SU-DHL-6 (cell line): ENCODE measurements around the gene ZNF268.

ENCODE experiments used
- H2AFZ ChIP-seq: fragments of 200-600 bp; sonication (generic); 2 replicates; pipeline ENCODE4 v1.6.1; 2014; ENCODE audit warnings: low read depth, mild to moderate bottlenecking, moderate library complexity, mixed read lengths, antibody characterized with exemption, low read length; ENCODE audit not compliant: severe bottlenecking
- H3F3A ChIP-seq: fragments of 200-600 bp; shearing (Covaris generic); 2 replicates; pipeline ENCODE4 v1.6.0; 2016; ENCODE audit warnings: antibody characterized with exemption, mild to moderate bottlenecking; ENCODE audit not compliant: insufficient read depth
- H3K27ac ChIP-seq: fragments of 200-600 bp; sonication (generic); 2 replicates; pipeline ENCODE4 v1.5.1; 2016; ENCODE audit warnings: low read depth, mild to moderate bottlenecking, low read length, moderate library complexity, mixed read lengths
- H3K27me3 ChIP-seq: fragments of 200-600 bp; sonication (generic), shearing (Covaris generic); 2 replicates; pipeline ENCODE4 v1.6.0; 2014; ENCODE audit warnings: mild to moderate bottlenecking, low read length
- H3K36me3 ChIP-seq: fragments of 200-600 bp; sonication (generic); 2 replicates; pipeline ENCODE4 v1.6.1; 2014; ENCODE audit warnings: mild to moderate bottlenecking, low read length, mixed read lengths
- H3K4me2 ChIP-seq: fragments of 300-600, 200-600 bp; shearing (Covaris generic), sonication (generic); 2 replicates; pipeline ENCODE4 v1.6.0; 2014; ENCODE audit warnings: low read length, low read depth, mild to moderate bottlenecking; ENCODE audit not compliant: poor library complexity, severe bottlenecking
- H3K4me3 ChIP-seq: fragments of 200-600 bp; sonication (generic); 2 replicates; pipeline ENCODE4 v1.5.1; 2014; ENCODE audit warnings: antibody characterized with exemption, low read length, mild to moderate bottlenecking, mixed read lengths; ENCODE audit not compliant: insufficient read depth, poor library complexity, severe bottlenecking
- H3K79me2 ChIP-seq: fragments of 200-600 bp; sonication (generic); 2 replicates; pipeline ENCODE4 v1.6.1; 2014; ENCODE audit warnings: mild to moderate bottlenecking, low read length, moderate library complexity; ENCODE audit not compliant: insufficient read depth
- H3K9ac ChIP-seq: fragments of 200-600 bp; sonication (generic); 2 replicates; pipeline ENCODE4 v1.7.0; 2014; ENCODE audit warnings: mild to moderate bottlenecking, low read length
- H3K9me2 ChIP-seq: fragments of 200-600 bp; sonication (generic); replicated peaks from 2 replicates; pipeline ENCODE4 v1.6.1; 2014; ENCODE audit warnings: low read length; ENCODE audit not compliant: insufficient read depth
- H3K9me3 ChIP-seq: fragments of 200-600 bp; sonication (generic); 2 replicates; pipeline ENCODE4 v1.6.1; 2014; ENCODE audit warnings: low read length, mixed read lengths; ENCODE audit not compliant: insufficient read depth
- H4K20me1 ChIP-seq: fragments of 200-600 bp; sonication (generic); 2 replicates; pipeline ENCODE4 v1.6.1; 2014; ENCODE audit warnings: low read depth, mild to moderate bottlenecking, antibody characterized with exemption, low read length, moderate library complexity, mixed read lengths
- CTCF ChIP-seq: fragments of 200-600 bp; sonication (generic); IDR thresholded peaks from one replicate; pipeline ENCODE4 v1.5.1; 2017; ENCODE audit warnings: antibody characterized with exemption, mild to moderate bottlenecking, low read length, moderate library complexity; ENCODE audit not compliant: insufficient read depth, poor library complexity, severe bottlenecking
- EZH2phosphoT487 ChIP-seq: fragments of 200-600 bp; sonication (generic), shearing (Covaris generic); conservative IDR thresholded peaks from 2 replicates; pipeline ENCODE4 v1.6.1; 2018; ENCODE audit warnings: mild to moderate bottlenecking, antibody characterized with exemption, low read length, moderate library complexity, mixed read lengths

The ZNF268 gene

GRCh38 chr12:133180669-133181068 lies 626 bp upstream of the ZNF268 start:
- Histone ChIP-seq H3F3A (no peaks in the 10 kb centered on the region), H3K9me2 (no peaks in the 10 kb centered on the region), H3K9ac (no peak overlapping the region), H3K9me3 (peaks cover 31% of the 10 kb centered on the region; the same call in 1 of the 2 replicates), H3K27me3 (no peaks in the 10 kb centered on the region), H4K20me1 (no peaks in the 10 kb centered on the region), H3K27ac (no peak overlapping the region), H3K4me3 (peak overlapping the region; percentile 65), H2AFZ (peak overlapping the region; percentile 90), H3K36me3 (peaks cover 7% of the 10 kb centered on the region), H3K4me2 (peak overlapping the region; percentile 39), H3K79me2 (no peaks in the 10 kb centered on the region)
- TF ChIP-seq CTCF: no peak
- TF ChIP-seq EZH2phosphoT487: no peak

DNA sequence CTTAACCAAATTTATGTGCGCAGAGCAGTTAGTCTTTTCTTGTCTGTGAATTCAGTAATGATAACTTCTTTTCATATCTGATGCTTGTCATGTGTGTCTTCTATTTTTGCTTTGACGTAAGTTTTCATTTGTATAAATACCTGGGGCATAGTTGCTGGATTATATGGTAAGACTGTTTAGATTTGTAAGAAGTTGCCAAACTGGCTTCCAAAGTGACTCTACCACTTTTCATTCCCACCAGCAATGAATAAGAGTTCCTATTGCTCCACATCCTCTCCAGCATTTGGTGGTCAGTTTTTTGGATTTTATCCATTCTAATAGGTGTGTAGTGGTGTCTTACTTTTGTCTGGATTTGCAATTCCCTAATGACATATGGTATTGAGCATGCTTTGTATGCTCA lies 8.9 kb downstream of the ZNF268 start:
- TF ChIP-seq CTCF (no peak), EZH2phosphoT487 (no peak)
- Histone ChIP-seq H3K9me2 (no peaks in the 10 kb centered on the region), H3F3A (no peaks in the 10 kb centered on the region), H4K20me1 (no peaks in the 10 kb centered on the region), H3K4me3 (no peak overlapping the region), H3K9me3 (peaks cover 54% of the 10 kb centered on the region; the same call in 1 of the 2 replicates), H3K4me2 (no peak overlapping the region), H3K27me3 (no peaks in the 10 kb centered on the region), H3K9ac (no peak overlapping the region), H3K36me3 (peaks cover 70% of the 10 kb centered on the region), H3K79me2 (no peaks in the 10 kb centered on the region), H3K27ac (no peak overlapping the region), H2AFZ (no peak overlapping the region)

GRCh38 chr12:133192847-133193246 lies 11.6 kb downstream of the ZNF268 start:
- TF ChIP-seq CTCF (no peak), EZH2phosphoT487 (no peak)
- no peak overlapping the region for H3K4me3 ChIP-seq
- no peaks in the 10 kb centered on the region for H4K20me1 ChIP-seq
- H3K9me2 ChIP-seq: no peaks in the 10 kb centered on the region
- peaks cover 67% of the 10 kb centered on the region for H3K36me3 ChIP-seq
- H3K4me2 ChIP-seq: no peak overlapping the region
- peaks cover 52% of the 10 kb centered on the region; the same call in 1 of the 2 replicates for H3K9me3 ChIP-seq
- H2AFZ ChIP-seq: no peak overlapping the region
- no peaks in the 10 kb centered on the region for H3F3A ChIP-seq
- no peaks in the 10 kb centered on the region for H3K27me3 ChIP-seq
- H3K27ac ChIP-seq: no peak overlapping the region
- H3K79me2 ChIP-seq: no peaks in the 10 kb centered on the region
- H3K9ac ChIP-seq: no peak overlapping the region

DNA sequence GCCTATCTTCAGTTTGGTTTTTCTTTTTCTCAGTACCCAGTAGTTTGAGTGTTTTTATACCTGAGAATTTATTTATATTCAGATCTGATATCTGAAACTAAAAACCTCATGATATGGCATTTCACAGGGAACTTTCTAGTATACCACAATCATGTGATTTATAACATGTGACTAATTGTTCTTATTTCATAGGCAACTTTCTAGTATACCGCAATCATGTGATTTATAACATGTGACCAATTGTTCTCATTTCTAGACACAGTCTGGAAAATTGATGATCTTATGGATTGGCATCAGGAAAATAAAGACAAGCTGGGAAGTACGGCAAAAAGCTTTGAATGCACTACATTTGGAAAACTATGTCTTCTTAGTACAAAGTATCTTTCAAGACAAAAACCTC lies 20.6 kb downstream of the ZNF268 start:
- no peaks in the 10 kb centered on the region for H3K27me3 ChIP-seq
- H3K27ac ChIP-seq: no peak overlapping the region
- H3K9ac ChIP-seq: no peak overlapping the region
- no peaks in the 10 kb centered on the region for H3K9me2 ChIP-seq
- no peaks in the 10 kb centered on the region for H4K20me1 ChIP-seq
- peaks cover 63% of the 10 kb centered on the region for H3K9me3 ChIP-seq
- no peak for TF ChIP-seq EZH2phosphoT487
- TF ChIP-seq CTCF: no peak
- H3K79me2 ChIP-seq: no peaks in the 10 kb centered on the region
- no peaks in the 10 kb centered on the region for H3F3A ChIP-seq
- H3K36me3 ChIP-seq: peaks cover 25% of the 10 kb centered on the region
- H3K4me2 ChIP-seq: no peak overlapping the region
- no peak overlapping the region for H3K4me3 ChIP-seq
- H2AFZ ChIP-seq: no peak overlapping the region
